SK-N-SH treated with all-trans-retinoic acid at 6 μM for 48 hours (cell line): ENCODE measurements around the gene HPS1.

Source experiments
- ARNTL ChIP-seq: fragments of 450-650 bp; formaldehyde crosslinking; IDR thresholded peaks from 2 replicates; pipeline ENCODE4 v1.5.0; 2020; ENCODE audit warnings: low read depth, mild to moderate bottlenecking, moderate library complexity, borderline replicate concordance
- ESRRG ChIP-seq: fragments of 250-450 bp; sonication (Bioruptor Pico); IDR thresholded peaks from 2 replicates; pipeline ENCODE4 v1.6.1; 2021; ENCODE audit warnings: mild to moderate bottlenecking
- TF ChIP-seq, protein P1 (sequence below): fragments of 250-450 bp; sonication (Bioruptor Pico); IDR thresholded peaks from 2 replicates; pipeline ENCODE4 v1.8.0; 2020; ENCODE audit warnings: mild to moderate bottlenecking, moderate library complexity, borderline replicate concordance

DNA sequence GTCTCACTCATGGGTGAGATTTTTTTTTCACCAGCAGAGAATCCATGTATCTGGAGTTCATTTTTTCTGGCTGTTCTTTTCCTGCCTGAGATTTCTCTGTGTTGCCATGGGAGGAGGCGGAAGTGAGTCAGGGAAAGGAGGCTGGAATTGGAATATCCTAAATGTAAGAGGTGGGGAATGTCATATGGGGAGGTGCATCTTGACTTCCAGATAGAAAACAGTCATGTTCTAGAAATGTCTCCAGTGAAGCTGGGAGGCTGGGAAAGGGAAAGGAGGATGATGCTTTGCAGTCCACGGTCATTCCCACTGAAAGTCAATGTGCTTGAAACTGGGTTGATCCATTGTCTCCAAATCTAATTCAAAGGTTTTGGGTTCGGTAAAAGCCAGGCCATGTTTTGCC lies 39.7 kb upstream of the HPS1 start:
- TF ChIP-seq ESRRG (no peak), ARNTL (CRISPR knock-in tag) (no peak)
- TF ChIP-seq, protein P1, sequence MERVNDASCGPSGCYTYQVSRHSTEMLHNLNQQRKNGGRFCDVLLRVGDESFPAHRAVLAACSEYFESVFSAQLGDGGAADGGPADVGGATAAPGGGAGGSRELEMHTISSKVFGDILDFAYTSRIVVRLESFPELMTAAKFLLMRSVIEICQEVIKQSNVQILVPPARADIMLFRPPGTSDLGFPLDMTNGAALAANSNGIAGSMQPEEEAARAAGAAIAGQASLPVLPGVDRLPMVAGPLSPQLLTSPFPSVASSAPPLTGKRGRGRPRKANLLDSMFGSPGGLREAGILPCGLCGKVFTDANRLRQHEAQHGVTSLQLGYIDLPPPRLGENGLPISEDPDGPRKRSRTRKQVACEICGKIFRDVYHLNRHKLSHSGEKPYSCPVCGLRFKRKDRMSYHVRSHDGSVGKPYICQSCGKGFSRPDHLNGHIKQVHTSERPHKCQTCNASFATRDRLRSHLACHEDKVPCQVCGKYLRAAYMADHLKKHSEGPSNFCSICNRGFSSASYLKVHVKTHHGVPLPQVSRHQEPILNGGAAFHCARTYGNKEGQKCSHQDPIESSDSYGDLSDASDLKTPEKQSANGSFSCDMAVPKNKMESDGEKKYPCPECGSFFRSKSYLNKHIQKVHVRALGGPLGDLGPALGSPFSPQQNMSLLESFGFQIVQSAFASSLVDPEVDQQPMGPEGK (CRISPR knock-in tag): no peak
